Activated T-cell treated with anti-CD3 and anti-CD28 coated beads, Interleukin-2, amount 50 U/mL, for 1 hour (primary cell): ENCODE measurements around the gene NDUFS6.
"Not testable (repeated sequence)": the region's sequence is repeated elsewhere in the genome, so short reads cannot be mapped to it uniquely, and the experiment has no call there.

Experiments used
- DNase-seq: peaks from one replicate; pipeline ENCODE4 v3.0.0-alpha.2; 2020

NDUFS6 gene

DNA sequence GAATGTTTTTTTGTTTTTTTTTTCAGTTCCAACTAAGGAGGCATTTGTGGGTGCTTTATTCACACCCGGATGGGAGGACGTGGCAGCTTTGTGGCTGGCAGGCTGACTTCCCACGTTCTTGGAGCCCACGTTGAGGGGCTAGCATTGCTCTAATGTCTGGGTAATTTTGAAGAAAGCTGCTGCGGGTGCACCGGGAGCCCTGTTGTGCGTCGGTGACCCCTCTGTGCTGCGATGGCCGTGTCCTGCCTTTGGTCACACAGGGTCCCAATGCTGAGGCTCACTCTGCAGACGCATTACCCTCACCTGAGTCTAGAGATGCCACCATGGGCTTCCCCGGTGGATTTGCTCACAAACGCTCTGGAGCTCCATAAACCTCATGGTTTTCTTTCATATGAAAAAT lies 34.2 kb downstream of the NDUFS6 start:
- no peak for DNase-seq

DNA sequence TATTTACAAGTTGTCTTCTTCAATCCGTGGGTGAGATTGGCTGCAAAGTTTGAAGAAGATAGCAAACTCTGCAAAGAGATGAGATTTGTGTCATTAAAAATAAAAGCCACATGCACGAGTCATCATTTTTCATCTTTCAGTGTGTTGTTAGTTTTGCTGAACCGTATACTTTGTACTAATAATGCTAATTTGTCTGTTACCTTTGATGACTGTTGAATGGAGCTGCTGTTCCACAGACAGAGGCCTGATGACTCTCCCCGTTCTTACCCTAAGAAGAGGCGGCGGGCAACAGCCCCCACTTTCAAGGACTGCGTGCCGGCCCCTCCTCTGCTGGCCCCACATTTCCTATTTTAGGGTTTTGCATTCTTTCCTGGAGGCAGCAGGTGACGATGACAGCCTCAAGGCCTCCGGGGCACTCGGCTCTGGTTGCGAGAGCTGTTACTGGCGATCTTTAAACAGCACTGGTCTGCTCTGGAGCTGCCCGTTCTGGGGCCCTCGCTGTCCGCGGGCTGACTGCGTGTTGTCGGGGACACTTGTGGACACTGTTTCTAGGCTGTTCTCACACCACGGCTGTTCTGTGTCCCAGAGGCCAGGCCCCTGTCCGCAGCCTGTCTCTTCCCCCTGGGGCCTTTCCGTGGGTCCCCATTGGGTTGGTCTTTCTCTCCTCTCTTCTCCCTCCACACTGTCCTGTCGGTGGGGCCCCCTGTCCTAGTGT lies 35.1 kb downstream of the NDUFS6 start:
- no peak for DNase-seq

DNA sequence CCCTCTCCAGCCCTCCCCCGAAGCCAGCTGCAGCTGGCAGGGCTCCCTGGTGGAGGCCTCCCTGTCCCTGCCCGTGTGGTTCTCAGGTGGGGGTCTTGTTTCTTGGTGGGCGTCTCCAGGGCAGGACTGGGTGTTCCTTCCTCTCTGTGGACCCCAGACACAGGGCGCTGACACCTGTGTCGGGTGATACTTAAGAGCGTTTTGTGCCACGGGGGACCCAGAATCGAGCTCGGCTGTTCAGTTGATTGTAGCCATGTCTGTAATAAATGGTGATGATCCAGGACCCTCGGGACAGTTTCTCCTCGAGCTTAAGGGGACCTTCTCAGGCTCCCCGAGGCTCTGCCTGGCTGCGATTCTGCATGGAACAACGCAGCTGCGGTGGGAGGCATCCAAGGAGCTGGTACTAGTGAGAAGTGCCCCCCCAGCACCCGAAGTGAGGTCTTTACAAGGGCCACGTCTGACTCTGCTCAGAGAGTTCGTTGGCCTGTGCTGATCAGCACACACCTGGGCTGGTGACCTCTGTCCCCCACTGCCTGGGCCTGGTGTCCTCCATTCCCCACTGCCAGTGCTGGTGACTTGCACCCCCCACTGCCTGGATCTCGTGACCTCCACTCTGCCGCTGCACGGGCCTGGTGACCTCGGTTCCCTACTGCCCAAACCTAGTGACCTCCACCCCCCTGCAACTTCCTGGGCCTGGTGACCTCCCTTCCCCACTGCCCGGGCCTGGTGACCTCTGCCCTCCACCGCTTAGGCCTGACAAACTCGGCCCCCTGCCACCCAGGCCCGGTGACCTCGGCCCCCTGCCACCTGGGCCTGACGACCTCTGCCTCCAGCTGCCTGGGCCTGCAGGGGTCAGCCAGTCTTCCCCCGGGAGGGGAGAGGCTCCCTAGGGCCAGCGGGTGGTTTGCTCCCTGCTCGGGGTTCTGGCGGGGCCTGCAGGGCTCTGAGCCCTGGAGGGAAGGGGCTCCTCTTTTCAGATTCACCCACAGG lies 36.0 kb downstream of the NDUFS6 start:
- DNase-seq = no peak

DNA sequence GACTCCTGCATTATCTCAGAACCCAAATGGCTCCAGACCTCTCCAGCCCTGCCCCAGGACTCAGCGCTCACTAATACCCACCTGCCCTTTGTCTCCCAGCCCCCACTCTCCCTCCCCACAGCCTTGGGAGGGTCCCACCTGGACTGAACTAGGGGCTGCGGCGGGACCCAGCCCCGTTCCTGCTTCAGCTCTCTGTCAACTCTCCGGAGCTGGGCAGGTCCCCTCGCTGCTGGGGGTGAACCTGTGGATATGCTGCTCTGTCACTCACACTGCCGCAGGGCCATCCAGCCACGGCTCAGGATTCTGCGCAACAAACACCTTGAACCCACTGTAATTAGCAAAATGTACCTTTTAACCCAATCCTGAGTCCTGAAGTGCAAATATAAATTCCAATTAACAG lies 36.8 kb downstream of the NDUFS6 start:
- DNase-seq = no peak

DNA sequence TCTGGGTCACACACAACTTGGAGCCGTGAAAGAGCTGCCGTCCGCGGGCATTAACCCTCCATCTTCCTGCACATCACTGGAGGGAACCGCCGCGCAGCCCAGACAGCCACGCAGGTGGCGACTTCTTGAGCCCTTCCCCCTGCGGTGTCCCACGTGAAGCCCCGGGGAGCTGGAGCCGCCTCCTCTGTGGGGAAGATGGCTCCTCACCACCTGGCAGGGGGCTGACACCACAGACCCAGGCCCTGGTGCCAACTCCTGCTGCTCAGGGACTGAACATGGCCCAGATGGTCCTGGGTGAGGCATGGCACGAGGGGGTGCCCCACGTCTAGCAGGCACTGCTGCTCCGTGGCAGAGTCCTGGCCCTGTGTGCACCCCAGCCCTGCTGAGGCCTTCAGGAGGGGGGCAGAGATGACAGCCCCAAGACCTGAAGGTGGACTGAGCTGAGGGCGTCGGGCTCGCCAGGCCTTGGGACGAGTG lies 38.9 kb downstream of the NDUFS6 start:
- no peak for DNase-seq

DNA sequence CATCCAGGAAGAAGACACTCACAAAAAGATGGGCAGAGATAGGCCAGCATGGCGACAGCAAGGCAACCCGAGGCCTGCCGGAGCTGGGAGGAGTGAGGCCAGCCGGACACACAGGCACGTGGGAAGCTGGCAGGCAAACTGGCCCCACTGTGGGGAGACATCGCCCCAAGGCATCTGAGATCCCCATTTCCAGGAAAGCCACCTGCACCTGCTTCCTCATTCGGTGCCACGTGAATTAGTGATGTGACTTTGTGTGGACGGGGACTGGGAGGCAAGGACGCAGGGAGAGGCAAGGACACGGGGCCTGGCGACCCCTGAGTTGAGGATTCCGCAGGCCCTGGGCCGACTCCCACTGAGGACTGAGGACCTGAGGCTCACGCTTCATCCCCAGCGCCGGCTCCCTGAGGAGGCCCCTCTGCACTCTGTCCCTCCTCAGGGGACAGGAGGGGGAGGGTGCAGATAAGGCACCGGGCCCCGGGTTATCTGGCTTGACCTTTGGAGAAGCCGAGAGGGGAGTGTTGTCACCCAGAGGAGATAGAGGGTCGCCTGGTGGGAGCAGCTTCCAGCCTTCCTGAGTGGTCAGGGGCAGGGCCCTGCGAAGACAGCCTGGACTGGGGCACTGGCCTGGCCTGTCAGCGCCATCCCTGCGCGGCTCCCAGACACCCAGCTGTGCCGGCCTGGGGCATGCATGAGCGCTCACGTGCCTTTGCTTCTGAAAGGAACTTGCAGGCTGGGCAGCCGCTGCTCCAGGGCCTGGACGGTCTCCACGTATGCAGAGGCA lies 39.7 kb downstream of the NDUFS6 start:
- DNase-seq = no peak

DNA sequence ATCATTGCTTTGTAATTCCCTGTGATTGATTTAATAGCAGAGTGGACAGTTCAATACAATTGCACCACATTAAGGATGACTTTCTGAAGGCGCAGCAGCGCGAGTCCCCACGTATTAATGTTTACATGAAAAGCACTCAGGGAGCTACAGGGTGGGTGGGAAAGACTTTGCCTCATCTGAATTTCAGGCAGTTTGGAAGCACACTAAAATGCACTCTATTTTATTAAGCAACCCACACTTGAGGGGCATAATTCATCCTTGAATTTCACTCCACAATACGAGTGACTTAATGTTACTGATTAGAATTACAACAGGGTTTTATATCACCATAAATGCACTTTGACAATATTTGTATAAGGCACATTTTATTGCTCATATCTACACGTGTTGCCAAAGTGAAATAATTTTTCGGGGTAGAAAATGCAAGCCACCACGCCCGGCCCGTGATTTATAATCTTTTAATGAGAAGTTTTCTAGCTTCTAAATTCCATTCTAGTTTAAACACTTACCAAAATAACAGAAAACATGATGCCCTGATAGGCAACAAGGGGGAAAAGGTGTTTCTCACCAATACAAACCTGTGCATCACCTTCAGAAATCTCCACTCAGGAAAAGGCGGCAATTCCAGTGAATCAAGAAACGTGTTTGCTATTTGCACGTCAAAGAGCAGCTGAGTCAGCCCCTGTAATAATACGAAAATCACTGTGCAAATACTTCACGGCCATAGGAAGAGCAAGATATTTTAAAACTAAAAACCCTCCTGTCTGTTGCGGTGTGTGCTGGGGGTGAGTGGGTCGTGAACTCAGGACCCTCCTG lies 41.0 kb downstream of the NDUFS6 start:
- no peak for DNase-seq

DNA sequence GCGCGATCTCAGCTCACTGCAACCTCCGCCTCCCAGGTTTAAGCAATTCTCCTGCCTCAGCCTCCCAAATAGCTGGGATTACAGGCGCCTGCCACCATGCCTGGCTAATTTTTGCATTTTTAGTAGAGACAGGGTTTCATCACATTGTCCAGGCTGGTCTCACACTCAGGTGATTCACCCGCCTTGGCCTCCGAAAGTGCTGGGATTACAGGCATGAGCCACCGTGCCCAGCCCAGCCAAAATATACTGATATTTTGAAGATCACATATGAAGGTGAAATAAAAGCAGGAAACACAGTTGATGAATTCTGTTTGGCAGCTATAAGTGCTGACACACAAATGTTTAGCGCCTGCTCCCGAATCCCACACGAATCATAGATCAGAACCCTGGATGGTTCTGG lies 42.6 kb downstream of the NDUFS6 start:
- DNase-seq = not testable (repeated sequence)

DNA sequence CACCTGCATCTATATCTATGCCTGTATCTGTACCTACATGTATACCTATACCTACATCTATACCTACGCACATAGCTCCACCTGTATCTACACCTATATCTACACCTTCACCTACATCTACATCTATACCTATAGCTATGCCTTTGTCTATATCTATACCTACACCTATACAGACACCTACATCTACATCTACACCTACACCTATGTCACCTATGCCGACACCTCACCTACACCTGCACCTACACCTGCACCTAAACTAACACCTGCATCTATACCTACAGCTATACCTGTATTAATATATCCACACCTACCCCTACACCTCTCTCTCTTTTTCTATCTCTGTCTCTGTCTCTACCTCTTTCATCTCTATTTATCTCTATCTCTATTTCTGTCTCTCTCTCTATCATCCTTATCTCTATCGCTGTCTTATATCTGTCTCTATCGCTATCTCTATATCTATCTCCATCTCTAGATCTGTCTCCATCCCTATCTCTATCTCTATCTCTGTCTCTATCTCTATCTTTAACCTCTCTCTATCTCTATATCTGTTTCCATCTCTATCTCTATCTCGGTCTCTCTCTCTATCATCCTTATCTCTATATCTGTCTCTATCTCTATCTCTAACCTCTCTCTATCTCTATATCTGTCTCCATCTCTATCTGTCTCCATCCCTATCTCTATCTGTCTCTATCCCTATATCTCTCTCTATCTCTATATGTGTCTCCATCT lies 43.7 kb downstream of the NDUFS6 start:
- no peak for DNase-seq

DNA sequence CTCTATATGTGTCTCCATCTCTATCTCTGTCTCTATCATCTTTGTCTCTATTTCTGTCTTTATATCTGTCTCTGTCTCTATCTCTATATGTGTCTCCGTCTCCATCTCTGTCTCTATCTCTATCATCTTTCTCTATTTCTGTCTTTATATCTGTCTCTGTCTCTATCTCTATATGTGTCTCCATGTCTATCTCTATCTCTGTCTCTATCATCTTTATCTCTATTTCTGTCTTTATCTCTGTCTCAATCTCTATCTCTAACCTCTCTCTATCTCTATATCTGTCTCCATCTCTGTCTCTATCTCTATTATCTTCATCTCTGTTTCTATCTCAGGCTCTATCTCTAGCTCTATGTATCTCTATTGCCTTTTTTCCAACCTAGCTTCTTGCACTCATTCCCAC lies 44.5 kb downstream of the NDUFS6 start:
- no peak for DNase-seq

DNA sequence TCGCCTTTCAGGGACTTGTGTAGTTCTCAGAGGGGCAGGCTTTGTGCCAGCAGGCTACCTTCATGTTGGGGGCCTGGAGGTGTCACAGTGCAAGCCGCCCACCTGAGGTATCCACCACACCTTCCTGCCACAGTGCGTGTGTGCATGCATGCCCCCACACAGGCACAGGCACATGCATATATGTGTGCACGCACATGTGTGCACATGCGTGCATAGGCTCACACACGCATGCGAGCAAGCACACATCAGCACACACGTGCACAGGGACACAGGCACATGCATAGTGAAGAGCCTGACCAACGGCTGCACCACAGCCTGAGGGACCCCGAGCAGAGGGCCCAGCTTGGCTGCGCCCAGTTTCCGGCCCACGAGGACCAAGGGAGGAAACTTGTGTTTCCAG lies 45.4 kb downstream of the NDUFS6 start:
- no peak for DNase-seq

DNA sequence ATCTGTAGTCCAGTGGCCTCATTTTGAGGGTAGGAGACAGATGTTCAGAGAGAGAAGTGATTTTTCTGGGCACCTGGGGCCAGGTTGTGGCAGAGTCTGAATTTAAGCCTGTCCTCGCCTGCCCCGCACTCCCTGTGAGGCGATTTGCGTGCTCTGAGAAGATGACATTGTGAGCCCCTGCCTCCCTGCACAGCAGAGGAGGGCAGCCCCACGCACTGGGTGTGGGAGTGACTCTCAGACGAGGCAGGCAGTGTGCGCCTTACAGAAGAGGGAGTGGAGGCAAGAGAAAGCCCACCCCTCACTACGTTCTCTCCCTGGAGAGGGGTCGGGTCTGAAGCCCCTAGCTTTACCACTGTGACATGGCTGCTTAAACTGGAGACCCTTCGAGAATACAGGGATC lies 45.8 kb downstream of the NDUFS6 start:
- DNase-seq = no peak

DNA sequence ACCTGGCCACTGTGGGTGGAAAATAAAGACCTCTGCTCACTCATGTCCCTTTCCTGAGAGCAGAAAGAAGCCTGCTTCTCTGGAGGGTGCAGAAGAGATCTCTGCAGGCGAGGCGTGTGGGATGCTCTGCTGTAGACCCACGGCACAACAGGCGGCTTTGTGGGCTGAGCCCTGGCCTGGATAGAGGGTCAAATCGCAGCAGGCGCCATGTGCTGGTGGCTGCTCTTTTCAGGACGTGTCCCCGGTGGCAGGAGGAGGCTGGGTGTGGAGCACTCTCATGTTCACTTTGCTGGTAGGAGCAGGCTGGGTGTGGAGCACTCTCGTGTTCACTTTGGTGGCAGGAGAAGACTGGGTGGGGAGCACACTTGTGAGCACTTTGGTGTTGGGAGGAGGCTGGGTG lies 46.4 kb downstream of the NDUFS6 start:
- DNase-seq = no peak

DNA sequence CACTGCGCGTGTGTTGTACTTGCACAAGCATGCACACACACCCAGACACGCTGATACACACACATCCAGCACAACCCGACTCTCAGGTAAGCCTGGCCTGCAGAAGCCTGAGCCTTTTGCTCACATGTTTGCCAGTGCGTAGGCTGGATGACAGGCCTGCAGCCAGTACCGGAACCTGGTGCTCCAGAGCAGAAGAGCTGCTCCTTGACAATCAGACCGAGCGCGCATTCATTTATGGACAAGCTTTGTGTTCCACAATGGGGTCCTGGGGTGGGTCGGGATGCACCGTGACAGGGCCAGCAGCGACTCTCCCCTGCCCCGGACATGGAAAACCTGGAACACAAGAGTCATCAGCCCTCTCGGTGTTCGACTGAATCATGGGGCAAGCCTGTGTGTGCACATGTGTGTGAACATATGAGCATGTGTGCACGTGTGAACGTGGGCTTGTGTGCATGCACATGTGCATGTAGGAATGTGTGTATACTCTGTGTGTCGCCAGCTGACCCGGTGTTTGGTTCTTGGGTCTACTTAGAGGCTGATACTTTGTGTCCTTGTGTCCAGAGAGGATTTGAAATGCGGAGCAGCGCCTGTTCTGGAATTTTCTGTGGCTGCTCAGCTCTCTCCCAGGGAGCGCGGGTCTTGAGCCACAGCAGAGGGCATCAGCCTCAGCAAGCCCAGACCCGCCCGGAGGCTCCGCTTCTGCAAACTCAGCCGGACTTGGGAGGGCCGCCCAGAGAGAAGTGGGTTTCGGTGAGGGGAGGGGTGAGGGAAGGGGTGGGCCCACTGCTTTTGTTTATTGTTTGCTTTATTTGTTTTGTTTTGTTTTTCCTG lies 49.3 kb downstream of the NDUFS6 start:
- no peak for DNase-seq

DNA sequence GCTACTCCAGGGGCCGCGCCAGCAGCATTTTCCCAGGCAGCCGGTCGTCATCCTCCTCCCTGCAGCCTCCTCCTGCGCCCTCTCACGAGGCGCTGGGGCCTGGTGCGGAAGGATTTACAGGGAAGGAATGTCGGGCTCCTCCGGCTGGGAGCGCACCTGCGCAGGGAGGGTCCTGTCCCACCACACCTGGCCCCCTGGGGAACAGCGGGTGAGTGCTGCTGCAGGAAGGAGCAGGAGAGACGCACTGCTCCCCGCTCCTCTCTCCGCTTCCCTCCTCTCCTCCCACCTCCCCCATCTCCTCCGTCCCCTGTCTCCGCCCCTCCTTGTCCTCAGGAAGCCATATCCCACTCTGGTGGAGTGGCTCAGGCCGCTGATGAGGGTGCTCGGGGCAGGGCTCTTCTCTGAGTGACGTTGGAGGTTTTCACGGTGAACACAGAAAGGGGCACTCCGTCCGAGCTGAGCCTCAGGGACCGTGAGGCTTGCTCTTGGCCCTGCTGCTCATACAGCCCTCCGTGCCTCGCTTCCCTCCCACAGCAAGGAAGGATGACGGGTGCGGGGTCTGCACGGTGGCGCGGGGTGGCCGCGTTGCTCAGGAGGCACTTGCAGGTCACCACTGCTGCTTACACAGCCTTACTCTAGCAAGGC lies 50.2 kb downstream of the NDUFS6 start:
- no peak for DNase-seq

DNA sequence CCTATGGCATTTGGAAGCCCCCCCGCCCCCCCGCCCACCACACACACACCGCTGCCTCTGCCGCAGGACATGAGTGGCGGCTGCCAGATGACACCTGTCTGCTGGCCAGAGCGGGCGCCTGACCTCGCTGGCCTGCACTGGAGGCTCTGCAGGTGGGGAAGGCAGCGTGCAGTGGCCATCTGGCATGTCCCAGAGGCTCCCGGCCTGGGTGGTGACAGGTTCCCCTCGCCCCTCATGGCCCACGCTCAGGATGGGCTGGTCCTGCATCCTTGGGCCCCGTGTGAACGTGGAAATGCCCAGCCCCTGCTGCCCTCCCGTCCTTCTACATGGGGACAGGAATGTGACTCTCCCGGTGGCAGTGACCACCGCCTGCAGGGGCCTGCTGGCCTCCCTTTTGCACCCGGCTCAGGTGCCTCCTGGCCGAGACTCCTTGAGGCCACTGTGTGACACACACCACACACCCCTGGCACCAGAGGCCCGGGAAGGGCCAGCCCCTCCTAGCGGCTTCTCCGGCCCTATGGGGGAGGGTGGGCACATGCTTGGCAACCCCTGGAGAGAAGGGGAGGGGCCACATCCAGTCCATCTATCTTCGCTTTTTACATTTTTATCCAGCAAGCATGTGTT lies 51.2 kb downstream of the NDUFS6 start:
- no peak for DNase-seq

DNA sequence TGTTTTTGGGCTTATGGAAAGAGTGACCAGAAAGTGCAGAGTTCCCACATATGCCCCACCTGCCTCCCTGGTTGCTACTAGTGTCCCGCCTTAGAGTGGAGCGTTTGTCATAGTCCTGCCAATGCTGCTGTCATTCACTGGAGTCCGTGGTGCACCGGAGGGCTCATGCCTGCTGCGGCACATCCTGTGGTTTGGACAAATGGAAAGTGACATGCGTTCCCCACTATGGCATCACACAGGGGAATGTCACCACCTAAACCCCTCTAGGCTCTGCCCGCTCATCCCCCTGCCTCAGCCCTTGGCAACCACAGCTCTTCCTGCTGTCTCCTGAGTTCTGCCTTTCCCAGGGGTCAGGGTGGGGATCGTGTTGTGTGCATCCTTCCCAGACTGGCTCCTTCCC lies 52.3 kb downstream of the NDUFS6 start:
- DNase-seq = no peak

DNA sequence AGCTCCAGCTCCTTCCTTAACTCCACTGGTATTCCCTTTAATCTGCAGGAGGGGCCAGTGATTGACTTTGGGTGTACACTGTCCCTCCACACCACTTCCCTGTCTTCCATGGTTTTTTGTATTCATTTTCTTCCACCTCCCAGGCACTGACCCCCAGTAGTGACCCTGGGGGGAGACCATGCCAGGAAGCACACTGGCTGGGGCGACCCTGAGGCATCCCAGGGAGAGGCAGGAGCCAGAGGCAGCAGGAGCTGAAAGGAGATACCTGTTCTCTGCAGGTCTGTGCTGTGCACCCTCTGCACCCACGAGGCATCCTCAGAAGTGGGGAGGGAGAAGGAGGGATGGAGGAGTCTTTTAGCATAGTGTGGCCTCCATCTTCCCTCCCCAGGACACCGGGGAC lies 53.9 kb downstream of the NDUFS6 start:
- no peak for DNase-seq

DNA sequence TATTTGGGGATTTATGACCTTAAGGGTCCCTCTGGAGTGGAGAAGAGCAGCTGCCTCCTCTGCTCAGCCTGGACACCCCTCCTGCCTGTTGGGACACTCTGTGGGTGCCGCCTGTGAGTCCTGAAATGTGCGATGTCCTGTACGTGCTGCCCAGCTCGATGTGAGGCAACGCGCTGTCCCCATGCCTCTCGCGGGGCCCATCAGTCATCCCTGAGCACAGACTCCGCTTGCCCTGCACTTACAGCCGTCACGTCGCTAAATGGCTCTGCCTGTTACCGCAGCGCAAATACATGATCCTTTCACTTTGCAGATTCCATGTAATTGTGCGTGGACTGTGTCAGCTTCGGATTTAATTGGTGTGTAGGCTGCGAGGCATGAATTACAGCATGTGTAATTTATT lies 54.4 kb downstream of the NDUFS6 start:
- no peak for DNase-seq
